Stimulated activated CD8-positive, alpha-beta memory T cell treated with anti-CD3 and anti-CD28 coated beads, Interleukin-7, amount 100 ng/mL, for 4 hours (primary cell): ENCODE measurements around the gene WDR41.
"Not testable (repeated sequence)": the region's sequence is repeated elsewhere in the genome, so short reads cannot be mapped to it uniquely, and the experiment has no call there.

Experiments
- DNase-seq, 2 donors: peaks; one replicate each; pipeline ENCODE4 v3.0.0-alpha.2; 2020; ENCODE audit warnings: low read depth in 2 of 2

WDR41 gene

DNA sequence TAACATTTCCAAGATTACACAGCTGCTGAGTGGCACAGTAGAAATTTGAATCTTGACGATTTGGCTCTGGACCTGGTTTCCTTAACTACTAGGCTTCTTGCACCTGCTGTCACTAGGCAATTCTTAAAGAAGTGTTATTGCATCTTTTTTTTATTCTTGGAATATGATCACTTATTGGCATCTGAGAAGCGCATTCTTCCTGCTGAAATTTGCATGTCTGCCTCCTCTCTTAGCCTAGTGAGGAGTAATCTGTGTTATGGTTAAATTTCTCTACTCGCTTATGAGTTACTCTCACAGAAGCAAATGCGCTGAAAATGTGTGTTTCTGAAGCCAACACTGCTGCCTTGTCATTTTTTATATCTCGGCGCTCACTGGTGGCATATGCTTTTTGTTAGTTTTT, 89.3 kb downstream of the WDR41 start:
- DNase-seq: no peak

DNA sequence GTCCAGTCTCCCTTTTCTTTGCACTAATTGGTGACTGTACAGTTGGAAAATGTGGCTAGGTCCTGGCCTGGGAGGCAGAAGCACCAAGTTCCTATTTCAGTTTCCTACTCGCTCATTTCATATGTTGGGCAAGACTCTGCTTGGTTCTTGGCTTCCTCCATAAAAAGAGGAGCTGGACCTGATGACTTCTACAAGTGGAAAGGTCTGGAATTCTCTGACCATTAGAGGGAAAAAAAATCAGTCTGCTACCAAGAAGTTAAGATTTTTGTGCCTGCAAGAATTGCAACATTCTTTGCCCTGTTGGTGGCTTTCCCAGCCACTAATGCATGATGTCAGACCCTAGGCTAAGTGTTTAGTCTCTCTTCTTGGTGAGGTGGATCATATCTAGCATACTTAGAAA, 91.5 kb downstream of the WDR41 start:
- DNase-seq: no peak

DNA sequence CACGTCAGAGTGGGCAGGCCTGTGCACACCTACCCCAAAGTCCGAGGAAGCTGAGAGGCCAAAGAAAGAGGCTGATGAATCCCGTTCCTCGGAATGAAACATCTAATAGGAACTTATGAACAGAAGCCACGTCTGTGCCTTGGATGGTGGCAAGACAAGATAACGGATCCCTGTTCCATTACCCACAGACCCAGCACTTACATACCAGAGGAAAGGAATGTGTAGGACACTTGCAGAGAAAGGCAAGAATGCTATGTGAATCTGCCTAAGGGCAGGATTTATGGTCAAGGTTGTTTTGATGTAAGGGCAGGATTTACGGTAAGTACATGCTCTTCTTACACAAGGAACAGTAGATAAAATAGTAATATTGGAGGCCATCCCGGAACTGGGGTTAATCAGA, 93.2 kb downstream of the WDR41 start:
- DNase-seq: no peak

DNA sequence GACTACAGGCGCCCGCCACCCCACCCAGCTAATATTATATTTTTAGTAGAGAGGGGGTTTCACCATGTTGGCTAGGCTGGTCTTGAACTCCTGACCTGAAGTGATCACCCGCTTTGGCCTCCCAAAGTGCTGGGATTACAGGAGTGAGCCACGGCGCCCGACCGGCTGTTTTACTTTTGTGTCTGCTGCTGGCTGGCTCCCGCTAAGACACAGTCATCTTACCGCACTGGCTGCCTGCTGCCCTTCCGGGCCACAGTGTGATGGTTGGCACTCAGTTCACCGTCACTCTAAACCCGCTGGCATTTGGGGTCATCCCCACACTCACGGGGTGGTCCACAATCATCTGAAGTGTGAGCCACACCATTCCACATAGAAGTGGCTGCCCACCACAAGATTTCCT, 93.7 kb downstream of the WDR41 start:
- DNase-seq: no peak

DNA sequence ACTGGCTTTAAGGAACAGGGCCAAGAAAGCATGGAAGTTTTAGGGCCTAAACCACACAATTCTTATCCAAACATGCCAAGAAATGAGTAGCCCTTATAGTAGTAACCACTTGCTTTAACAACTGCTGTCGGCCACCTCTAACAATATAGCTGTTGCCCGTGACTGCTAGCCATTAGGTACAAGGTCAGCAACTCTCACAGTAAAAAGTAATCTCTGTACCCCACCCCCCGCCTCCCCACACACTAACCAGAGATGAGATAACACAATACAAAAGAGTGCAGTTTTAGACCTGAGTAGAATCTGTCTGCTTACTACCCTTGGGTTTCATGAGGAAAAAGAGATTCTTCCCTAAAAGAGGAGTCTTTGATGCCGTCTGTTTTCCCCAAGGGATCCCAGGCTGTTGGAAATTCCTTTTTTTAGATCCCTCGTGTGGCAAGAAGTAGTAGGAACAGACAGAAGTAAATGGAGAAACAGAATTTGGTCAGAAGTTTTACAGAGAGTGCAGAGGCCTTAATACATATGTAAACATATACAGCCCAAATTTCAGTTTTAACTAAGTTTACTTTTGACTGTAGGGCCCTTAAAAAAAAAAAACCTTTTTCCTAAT, 94.3 kb downstream of the WDR41 start:
- DNase-seq: no peak

DNA sequence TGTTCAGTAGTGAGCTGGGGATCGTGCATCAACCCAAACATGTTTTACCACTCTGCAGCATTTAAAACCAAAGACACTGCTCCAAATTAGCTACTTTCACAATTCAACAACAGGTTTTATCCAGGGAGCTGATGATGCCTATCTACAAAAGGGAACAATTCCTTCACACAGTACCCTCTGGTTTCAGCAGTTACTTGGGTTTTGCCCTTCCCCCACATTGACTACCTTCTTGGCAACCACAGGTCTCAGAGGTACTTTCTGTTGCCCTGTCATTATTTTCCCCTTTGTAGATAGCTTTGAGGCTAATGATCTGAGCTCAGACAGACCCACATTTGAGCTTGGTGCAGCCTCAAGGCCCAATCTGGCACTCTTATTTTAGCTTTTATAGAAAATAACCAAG, 96.1 kb downstream of the WDR41 start:
- no peak for DNase-seq

DNA sequence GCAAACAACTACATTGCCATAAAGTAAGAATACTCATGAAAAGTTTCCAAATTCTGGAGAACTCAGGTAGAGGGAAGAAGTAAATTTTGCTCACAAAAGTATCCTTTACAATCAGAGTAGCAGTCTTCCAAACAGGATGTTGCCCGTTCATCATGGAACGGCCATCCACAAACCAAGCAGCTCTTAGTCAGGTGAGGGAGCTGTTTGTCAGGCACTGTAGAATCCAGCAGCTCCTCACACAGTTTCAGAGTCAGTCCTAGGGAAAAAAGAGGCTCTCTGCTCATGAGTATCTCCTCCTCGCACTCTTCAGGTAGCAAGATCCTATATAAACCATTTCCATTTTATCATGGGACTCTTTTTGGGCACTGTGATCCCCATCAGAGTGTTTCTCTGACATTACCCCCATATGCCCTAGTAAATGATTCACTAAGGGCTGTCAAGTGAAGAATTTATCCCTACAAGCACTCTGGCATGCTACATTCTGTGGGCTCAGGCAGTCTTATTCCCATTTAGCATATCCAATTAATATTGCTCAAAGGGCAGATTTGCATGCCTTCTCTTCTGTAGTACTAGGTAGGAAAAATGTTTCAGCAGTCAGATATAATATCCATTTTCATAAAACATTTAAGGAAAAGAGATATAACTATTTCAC, 97.9 kb downstream of the WDR41 start:
- DNase-seq: no peak

DNA sequence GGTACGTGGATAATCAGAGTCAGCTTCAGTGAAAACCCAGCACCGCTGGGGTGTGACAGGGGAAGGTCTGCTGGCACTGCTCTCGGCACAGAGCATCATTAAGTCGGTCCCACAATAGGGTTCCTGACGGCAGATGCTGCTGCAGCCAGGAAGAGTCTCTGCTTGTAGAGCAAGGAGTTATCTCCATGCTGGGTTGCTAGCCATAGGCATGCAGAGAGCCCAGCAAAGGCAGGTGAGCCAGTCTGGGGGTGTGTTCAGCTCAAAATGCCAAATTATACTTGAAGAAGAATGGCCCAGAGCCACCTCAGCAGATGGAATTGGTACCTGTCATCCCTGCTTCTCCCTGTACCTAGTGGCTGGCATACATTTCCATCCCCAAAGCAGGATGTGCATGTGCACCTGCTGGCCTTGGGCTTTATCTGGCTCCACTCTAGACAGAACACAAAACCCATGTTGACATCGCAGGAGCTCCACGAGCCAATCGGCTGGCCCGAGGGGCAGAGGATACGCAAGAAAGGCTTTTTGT, 100.8 kb downstream of the WDR41 start:
- no peak for DNase-seq

DNA sequence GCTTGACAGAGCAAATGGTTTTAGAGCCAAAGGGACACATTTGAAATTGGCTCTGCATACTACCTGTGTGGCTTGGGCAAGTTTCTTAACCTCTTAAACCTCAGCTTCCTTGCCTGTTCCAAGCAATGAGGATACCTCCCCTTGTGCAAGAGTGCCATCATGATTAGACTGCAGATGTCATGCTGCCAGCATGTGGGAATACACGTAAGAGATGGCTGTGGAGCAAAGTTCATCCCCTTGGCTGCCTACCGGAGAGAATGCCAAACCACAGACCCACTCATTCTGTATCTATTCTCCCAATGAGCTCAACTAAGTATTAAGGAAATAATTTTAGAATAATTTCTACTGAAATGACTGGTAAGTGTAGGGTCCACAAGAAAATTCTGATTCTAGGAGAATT, 101.3 kb downstream of the WDR41 start:
- DNase-seq: no peak

DNA sequence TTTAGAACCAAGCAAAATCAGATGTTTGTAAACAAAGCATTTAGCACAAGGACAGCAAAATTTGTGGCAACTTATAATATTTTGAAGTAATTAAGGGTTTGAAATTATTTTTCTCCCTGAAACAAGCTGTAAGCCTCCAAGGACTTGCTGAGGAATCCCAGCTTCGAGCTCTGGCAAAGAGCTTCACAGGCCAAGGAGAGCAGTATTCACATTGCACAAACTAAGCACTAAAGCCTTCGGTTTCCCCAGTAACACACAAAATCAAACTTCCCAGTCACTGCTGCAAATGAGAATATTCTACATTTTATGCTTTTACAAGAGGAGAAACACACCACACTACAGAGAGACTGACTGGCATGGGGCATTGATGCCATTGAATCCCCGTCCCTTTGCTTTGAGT, 101.9 kb downstream of the WDR41 start:
- DNase-seq: no peak

DNA sequence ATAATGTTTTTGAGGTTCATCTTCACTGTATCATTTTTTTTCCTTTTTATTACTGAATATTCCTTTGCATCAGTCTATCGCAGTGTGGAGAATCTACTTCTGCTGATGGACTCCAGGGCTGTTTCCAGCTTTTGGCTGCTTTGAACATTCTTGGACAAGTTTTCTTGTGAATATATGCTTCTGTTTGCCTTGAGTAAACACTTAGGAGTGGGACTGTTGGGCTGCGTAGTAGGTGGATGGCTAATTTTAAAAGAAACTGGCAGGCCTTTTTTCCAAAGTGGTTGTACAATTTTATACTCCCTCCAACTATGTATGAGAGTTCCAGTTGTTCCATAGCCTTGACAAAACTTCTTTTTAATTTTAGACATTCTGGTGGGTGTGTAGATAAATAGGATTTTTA, 102.4 kb downstream of the WDR41 start:
- no peak for DNase-seq

DNA sequence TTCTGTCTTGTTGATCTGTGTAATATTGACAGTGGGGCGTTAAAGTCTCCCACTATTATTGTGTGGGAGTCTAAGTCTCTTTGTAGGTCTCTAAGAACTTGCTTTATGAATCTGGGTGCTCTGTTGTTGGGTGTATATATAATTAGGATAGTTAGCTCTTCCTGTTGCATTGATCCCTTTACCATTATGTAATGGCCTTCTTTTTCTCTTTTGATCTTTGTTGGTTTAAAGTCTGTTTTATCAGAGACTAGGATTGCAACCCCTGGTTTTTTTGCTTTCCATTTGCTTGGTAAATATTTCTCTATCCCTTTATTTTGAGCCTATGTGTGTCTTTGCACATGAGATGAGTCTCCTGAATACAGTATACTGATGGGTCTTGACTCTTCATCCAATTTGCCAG, 105.8 kb downstream of the WDR41 start:
- not testable (repeated sequence) for DNase-seq

DNA sequence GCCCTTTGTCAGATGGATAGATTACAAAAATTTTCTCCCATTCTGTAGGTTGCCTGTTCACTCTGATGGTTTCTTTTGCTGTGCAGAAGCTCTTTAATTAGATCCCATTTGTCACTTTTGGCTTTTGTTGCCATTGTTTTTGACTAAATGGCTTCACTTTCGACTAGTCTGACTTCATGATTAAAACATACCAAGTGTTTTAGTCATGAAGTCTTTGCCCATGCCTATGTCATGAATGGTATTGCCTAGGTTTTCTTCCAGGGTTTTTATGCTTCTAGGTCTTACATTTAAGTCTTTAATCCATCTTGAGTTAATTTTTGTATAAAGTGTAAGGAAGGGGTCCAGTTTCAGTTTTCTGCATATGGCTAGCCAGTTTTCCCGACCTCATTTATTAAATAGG, 108.8 kb downstream of the WDR41 start:
- not testable (repeated sequence) for DNase-seq
